Measurements from ENCODE around the gene POU3F2.
A peak's percentile ranks its signal among the peaks of the same experiment; 100 is the strongest.

The POU3F2 gene

DNA sequence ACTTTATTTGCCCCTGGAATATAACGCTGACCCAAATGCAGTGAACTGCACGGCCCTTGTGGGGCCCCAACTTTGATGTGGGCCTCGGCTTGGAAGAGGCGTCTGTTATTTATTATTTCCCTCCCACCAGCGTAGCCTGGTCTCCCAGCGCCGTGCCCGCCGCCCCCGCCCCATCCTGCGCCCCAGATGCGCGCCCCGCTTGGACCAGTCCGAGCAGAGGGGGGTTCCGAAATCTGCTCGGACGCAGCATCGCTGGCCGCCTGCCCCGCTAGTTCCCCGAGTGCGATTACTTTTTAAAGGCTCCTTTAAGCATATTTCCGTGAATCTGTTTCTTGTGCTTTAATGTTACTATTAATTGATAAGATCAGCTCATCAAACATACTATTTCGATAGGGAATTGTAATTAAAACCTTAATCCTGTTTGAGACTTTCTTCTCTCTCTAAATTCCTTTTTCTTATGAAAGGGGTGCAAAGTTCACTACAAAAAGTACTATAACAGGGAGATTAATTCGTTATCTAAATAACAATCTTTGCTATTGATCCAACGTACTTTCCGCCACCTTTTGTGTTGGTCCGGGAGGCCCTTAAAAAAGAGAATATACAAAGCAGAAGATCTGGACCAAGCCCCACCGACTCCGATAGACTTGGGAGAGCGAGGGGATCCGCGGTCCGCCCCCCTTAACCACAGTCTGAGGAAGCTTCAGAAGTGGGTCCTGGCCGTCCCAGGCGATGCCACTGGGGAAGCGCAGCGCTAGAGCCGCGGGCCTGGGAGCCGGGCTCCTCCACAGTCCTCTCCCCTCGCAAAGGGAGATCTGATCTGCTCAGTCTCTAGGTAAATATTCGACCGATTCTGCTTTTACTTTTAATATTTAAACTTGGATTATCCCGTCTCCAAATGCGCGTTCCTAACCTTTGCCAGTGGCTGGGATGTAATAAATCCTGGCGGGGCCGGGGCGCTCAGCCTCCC, 10.2 kb downstream of the POU3F2 start:
- DNase-seq, result no peak

GRCh38 chr6:98845211-98846020, 11.0 kb downstream of the POU3F2 start:
- DNase-seq, result peak; percentile 89

DNA sequence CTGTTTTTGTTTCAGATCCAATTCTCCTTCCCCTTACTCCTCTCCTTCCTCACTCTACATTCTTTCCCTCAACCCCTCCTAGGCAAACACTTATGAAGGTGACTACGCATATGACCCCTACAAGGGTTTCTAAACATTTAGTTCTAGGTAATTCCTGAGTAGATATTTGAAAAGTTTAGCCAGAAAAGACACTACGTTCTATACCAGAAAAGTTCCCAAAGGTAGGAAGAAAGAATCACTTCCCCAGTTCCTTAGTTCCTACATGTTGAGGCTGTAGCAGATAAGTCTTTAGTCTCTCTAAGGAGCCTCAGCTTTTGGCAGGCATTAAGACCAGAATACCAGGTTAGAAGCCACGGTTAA, 11.6 kb downstream of the POU3F2 start:
- no peak for DNase-seq

- DNase-seq, result no peak
Observed at GRCh38 chr6:98847416-98847778, 13.0 kb downstream of the POU3F2 start.

- DNase-seq, result no peak
Observed at GRCh38 chr6:98847779-98848538, 13.6 kb downstream of the POU3F2 start.

- DNase-seq, result no peak
Observed at GRCh38 chr6:98848539-98849242, 14.3 kb downstream of the POU3F2 start.

DNA sequence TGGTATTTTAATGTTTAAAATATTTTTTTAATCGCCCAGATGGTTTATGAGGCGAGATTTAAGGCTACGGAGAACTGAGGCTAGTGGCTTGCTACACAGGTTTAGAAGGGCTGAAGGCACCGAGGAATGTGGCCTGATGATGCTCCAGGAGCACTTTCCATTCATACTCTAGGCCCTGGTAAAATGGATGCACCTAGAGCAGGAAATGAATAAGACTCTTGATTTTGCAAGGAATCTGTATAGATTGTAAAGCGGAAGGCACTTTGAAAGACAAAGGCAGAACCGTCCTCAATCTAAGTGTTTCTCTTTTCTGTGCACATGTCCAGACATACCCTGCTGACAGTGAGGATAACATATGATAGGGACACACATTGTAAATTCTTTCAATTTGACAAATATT, 30.1 kb downstream of the POU3F2 start:
- DNase-seq, result no peak

GRCh38 chr6:98871057-98871456, 36.7 kb downstream of the POU3F2 start:
- no peak for DNase-seq

DNA sequence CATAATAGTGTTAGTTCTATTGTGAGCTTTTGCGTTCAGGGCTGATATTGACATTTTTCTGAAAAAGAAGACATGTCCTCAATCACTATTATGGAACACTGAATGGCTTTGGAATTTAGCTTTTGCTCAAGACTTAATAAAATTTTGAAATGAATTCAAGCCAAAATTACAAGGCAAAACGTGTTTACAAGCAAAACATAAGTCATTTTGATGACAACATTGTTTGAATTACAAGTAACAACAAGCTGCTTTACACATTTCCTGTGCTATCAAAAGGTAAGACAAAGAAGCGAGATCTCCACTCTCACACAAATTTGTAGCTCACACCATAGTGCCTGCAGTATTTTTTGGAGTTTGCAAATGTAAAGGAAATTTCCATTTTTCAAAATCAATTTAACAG, 37.4 kb downstream of the POU3F2 start:
- no peak for DNase-seq

GRCh38 chr6:98875375-98875774, 41.0 kb downstream of the POU3F2 start:
- DNase-seq, result no peak

GRCh38 chr6:98877250-98877649, 42.9 kb downstream of the POU3F2 start:
- DNase-seq, result no peak

- no peak for DNase-seq
Observed at GRCh38 chr6:98880486-98880885, 46.1 kb downstream of the POU3F2 start.

- DNase-seq, result no peak
Observed at GRCh38 chr6:98885330-98885729, 51.0 kb downstream of the POU3F2 start.

DNA sequence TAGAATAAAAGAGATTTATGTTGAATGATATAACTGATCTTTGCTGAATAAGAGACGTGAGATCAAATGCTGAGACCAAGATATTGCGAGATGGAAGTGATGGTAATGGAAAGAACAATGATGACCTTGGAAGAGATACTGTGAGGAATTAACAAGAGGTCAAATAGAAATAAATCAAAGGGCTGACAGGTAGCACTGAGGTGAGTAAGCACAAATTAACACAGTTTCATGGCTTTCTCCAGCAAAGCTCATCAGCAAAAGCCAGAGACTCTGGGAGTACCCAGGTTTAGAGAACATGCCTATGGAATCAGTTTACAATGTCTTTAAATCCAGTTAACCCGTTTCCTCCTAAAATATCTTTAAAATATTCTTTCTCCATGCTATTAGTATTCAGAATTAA, 53.3 kb downstream of the POU3F2 start:
- DNase-seq, result no peak

Data from activated CD8-positive, alpha-beta memory T cell treated with anti-CD3 and anti-CD28 coated beads for 24 hours (primary cell).